ENCODE results near the gene COL15A1. TPM values are rescaled to one million over a fixed set of nuclear protein-coding genes. Genes with fewer than 3 reads are reported as not detected.

COL15A1 gene
- total and polyA plus RNA-seq, 2 donors (not counting 1 experiment from before 2014, with no cell fraction given): not detected

GRCh38 chr9:99013550-99013949 lies 69.8 kb downstream of the COL15A1 start:
- no peak overlapping the region for H3K4me3 Mint-ChIP-seq
- H4K20me1 ChIP-seq (ENCODE audit: control insufficient read depth, insufficient read depth, low read length, poor library complexity, severe bottlenecking): no peaks in the 10 kb centered on the region
- ATAC-seq (ENCODE audit: low read depth) (no peak), DNase-seq (no peak)
- H3K79me2 ChIP-seq (ENCODE audit: control insufficient read depth, insufficient read depth, low read length): no peaks in the 10 kb centered on the region
- peaks cover 11% of the 10 kb centered on the region for H3K4me1 Mint-ChIP-seq
- no peaks in the 10 kb centered on the region for H3K36me3 ChIP-seq (replicated peaks in 1 of 2; ENCODE audit: control extremely low read depth in 1 of 2, control insufficient read depth in 1 of 2, extremely low read depth in 1 of 2, insufficient read depth in 2 of 2, low read length in 1 of 2)
- CTCF ChIA-PET: interaction anchor here (1.1 to 3.8 kb wide), 3 partner anchors 12 to 126 kb away, joined by 3 to 18 read pairs (median 14); no protein-coding TSS in a partner anchor
- peak overlapping the region; percentile 37 for H3K9ac ChIP-seq (ENCODE audit: low read length)
- H3K4me2 ChIP-seq (replicated peaks; ENCODE audit: low read depth, low read length, poor library complexity, severe bottlenecking): peak overlapping the region; percentile 49
- H3K27me3 ChIP-seq (replicated peaks in 1 of 4; ENCODE audit: control extremely low read depth in 1 of 4, control insufficient read depth in 3 of 4, insufficient read depth in 4 of 4, low read length in 3 of 4): no peaks in the 10 kb centered on the region
- 100% methylated on average over 1 of the region's 4 CpGs for WGBS (ENCODE audit: insufficient coverage)
- H3K27me3 Mint-ChIP-seq: no peaks in the 10 kb centered on the region
- H3K27ac Mint-ChIP-seq: no peak overlapping the region
- H3K4me1 ChIP-seq (ENCODE audit: control insufficient read depth in 2 of 2, insufficient read depth in 2 of 2, low read length in 2 of 2): peaks cover 11 to 13% of the 10 kb centered on the region in 2 donors
- H3K27ac ChIP-seq (ENCODE audit: low read length in 2 of 2): peak overlapping the region in 1 of 2 donors; percentile 38
- peaks cover 2 to 19% (median 8%) of the 10 kb centered on the region in 3 donors for H3K9me3 ChIP-seq (ENCODE audit: control extremely low read depth in 1 of 3, control insufficient read depth in 2 of 3, insufficient read depth in 1 of 3, low read length in 2 of 3)
- H3K4me3 ChIP-seq (ENCODE audit: control extremely low read depth in 1 of 5, extremely low read depth in 1 of 5, insufficient read depth in 1 of 5, low read depth in 2 of 5, low read length in 4 of 5): no peak overlapping the region
- POLR2A ChIA-PET: interaction anchor here (0.6 kb wide), 1 partner anchor 45 kb away, joined by 3 read pairs; no protein-coding TSS in a partner anchor
- intact Hi-C loops (cut with micrococcal nuclease): no loop called here
- H2AFZ ChIP-seq (ENCODE audit: insufficient read depth, low read depth, low read length, poor library complexity, severe bottlenecking): peak overlapping the region; percentile 81
- H3K9me3 Mint-ChIP-seq (ENCODE audit: insufficient read depth): peaks cover 4% of the 10 kb centered on the region
- TF ChIP-seq EZH2 (IDR thresholded peaks at IDR 0.05; ENCODE audit: borderline replicate concordance, insufficient read depth, low read depth, low read length, poor library complexity, severe bottlenecking): no peak
- TF ChIP-seq CTCF (IDR thresholded peaks at IDR 0.05): no peak

- Histone ChIP-seq H3K4me1 (ENCODE audit: control insufficient read depth in 2 of 2, insufficient read depth in 2 of 2, low read length in 2 of 2) (peaks cover 11 to 13% of the 10 kb centered on the region in 2 donors), H3K9ac (ENCODE audit: low read length) (no peak overlapping the region), H3K36me3 (replicated peaks in 1 of 2; ENCODE audit: control extremely low read depth in 1 of 2, control insufficient read depth in 1 of 2, extremely low read depth in 1 of 2, insufficient read depth in 2 of 2, low read length in 1 of 2) (no peaks in the 10 kb centered on the region), H3K27ac (ENCODE audit: low read length in 2 of 2) (no peak overlapping the region), H3K79me2 (ENCODE audit: control insufficient read depth, insufficient read depth, low read length) (no peaks in the 10 kb centered on the region), H3K4me3 (ENCODE audit: control extremely low read depth in 1 of 5, extremely low read depth in 1 of 5, insufficient read depth in 1 of 5, low read depth in 2 of 5, low read length in 4 of 5) (no peak overlapping the region), H3K4me2 (replicated peaks; ENCODE audit: low read depth, low read length, poor library complexity, severe bottlenecking) (no peak overlapping the region), H3K27me3 (replicated peaks in 1 of 4; ENCODE audit: control extremely low read depth in 1 of 4, control insufficient read depth in 3 of 4, insufficient read depth in 4 of 4, low read length in 3 of 4) (no peaks in the 10 kb centered on the region), H3K9me3 (ENCODE audit: control extremely low read depth in 1 of 3, control insufficient read depth in 2 of 3, insufficient read depth in 1 of 3, low read length in 2 of 3) (peaks cover 2 to 13% (median 5%) of the 10 kb centered on the region in 3 donors), H2AFZ (ENCODE audit: insufficient read depth, low read depth, low read length, poor library complexity, severe bottlenecking) (no peak overlapping the region), H4K20me1 (ENCODE audit: control insufficient read depth, insufficient read depth, low read length, poor library complexity, severe bottlenecking) (no peaks in the 10 kb centered on the region)
- Mint-ChIP-seq H3K4me1 (peaks cover 11% of the 10 kb centered on the region), H3K27me3 (no peaks in the 10 kb centered on the region), H3K27ac (no peak overlapping the region), H3K4me3 (no peak overlapping the region), H3K9me3 (ENCODE audit: insufficient read depth) (no peaks in the 10 kb centered on the region)
- no peak for DNase-seq
- POLR2A ChIA-PET: no interaction called here
- TF ChIP-seq EZH2 (IDR thresholded peaks at IDR 0.05; ENCODE audit: borderline replicate concordance, insufficient read depth, low read depth, low read length, poor library complexity, severe bottlenecking) (no peak), CTCF (IDR thresholded peaks at IDR 0.05) (no peak)
- CTCF ChIA-PET: interaction anchor here (1.3 to 3.8 kb wide), 3 partner anchors 13 to 125 kb away, joined by 3 to 18 read pairs (median 4); no protein-coding TSS in a partner anchor
- intact Hi-C loops (cut with micrococcal nuclease): no loop called here
- WGBS (ENCODE audit: insufficient coverage): 100% methylated on average over 3 of the region's 3 CpGs
- ATAC-seq (ENCODE audit: low read depth): no peak
Observed at GRCh38 chr9:99015448-99015847, 71.7 kb downstream of the COL15A1 start.
